Naive thymus-derived CD4-positive, alpha-beta T cell (primary cell): Measurements from ENCODE around the gene CDH23. TPM values are rescaled to one million over a fixed set of nuclear protein-coding genes. Genes with fewer than 3 reads are reported as not detected.

ENCODE experiments used
- ATAC-seq: fragments of 150-1000 bp; cut with Tn5 transposase; 2 replicates; pipeline ENCODE4 v1.10.0; 2021; ENCODE audit warnings: mild to moderate bottlenecking, moderate library complexity
- CTCF ChIA-PET: fragments of 350-600 bp; sonication (Branson Sonifier 250); formaldehyde crosslinking; loops from one replicate; lab custom pipeline; 2021; ENCODE audit warnings: antibody characterized with exemption; lab: Charles Lee
- POLR2A ChIA-PET: fragments of 350-600 bp; sonication (Branson Sonifier 250); formaldehyde crosslinking; loops from one replicate; lab custom pipeline; 2021; ENCODE audit warnings: antibody characterized with exemption, inconsistent platforms; lab: Charles Lee
- DNase-seq, 9 donors: peaks; one replicate each; pipeline versions ENCODE4 v3.0.0 to v3.0.0-alpha.2; 2020 to 2022; ENCODE audit warnings: mixed read lengths in 1 of 9
- H3K27ac ChIP-seq: one replicate; pipeline ENCODE4 v1.7.0; 2013; ENCODE audit warnings: mild to moderate bottlenecking, low read depth, low read length, moderate library complexity
- H3K27me3 ChIP-seq, 2 donors: one replicate each; pipeline ENCODE4 v1.7.0; 2013; ENCODE audit warnings: low read length in 2 of 2, mild to moderate bottlenecking in 2 of 2, moderate library complexity in 2 of 2; ENCODE audit not compliant: control insufficient read depth in 2 of 2, insufficient read depth in 2 of 2
- H3K36me3 ChIP-seq, 3 experiments: 1 replicate in 2 of 3; 2 replicates in 1 of 3; pipeline ENCODE4 v1.7.0; 2013; ENCODE audit warnings: low read length in 3 of 3, mild to moderate bottlenecking in 3 of 3, moderate library complexity in 1 of 3; ENCODE audit not compliant: insufficient read depth in 3 of 3, control insufficient read depth in 2 of 3
- H3K4me1 ChIP-seq, 2 donors: one replicate each; pipeline ENCODE4 v1.7.0; 2013; ENCODE audit warnings: low read length in 2 of 2, mild to moderate bottlenecking in 2 of 2, moderate library complexity in 1 of 2; ENCODE audit not compliant: control insufficient read depth in 2 of 2, insufficient read depth in 2 of 2
- H3K4me3 ChIP-seq: 2 replicates; pipeline ENCODE4 v1.7.0; 2013; ENCODE audit warnings: mild to moderate bottlenecking, low read length
- H3K9me3 ChIP-seq, 3 experiments: 1 replicate in 2 of 3; 2 replicates in 1 of 3; pipeline ENCODE4 v1.7.0; 2013; ENCODE audit warnings: low read length in 3 of 3; ENCODE audit not compliant: control insufficient read depth in 2 of 3
- H3K27ac Mint-ChIP-seq, 9 donors: one replicate each; pipeline ENCODE4 v1.8.0; 2020 to 2022; ENCODE audit warnings: mixed read lengths in 9 of 9, mild to moderate bottlenecking in 8 of 9, moderate library complexity in 5 of 9, inconsistent platforms in 2 of 9
- H3K27me3 Mint-ChIP-seq, 5 donors: one replicate each; pipeline ENCODE4 v1.8.0; 2021 to 2022; ENCODE audit warnings: mixed read lengths in 5 of 5, mild to moderate bottlenecking in 1 of 5
- H3K36me3 Mint-ChIP-seq, 5 donors: one replicate each; pipeline ENCODE4 v1.8.0; 2020 to 2022; ENCODE audit warnings: mixed read lengths in 5 of 5, mild to moderate bottlenecking in 3 of 5, inconsistent platforms in 1 of 5
- H3K4me1 Mint-ChIP-seq, 7 donors: one replicate each; pipeline ENCODE4 v1.8.0; 2020 to 2022; ENCODE audit warnings: mixed read lengths in 7 of 7, mild to moderate bottlenecking in 3 of 7, inconsistent platforms in 1 of 7
- H3K4me3 Mint-ChIP-seq, 10 donors: one replicate each; pipeline ENCODE4 v1.8.0; 2020 to 2022; ENCODE audit warnings: mild to moderate bottlenecking in 10 of 10, mixed read lengths in 10 of 10, moderate library complexity in 6 of 10, inconsistent platforms in 2 of 10
- H3K9me3 Mint-ChIP-seq, 11 donors: one replicate each; pipeline ENCODE4 v1.8.0; 2020 to 2022; ENCODE audit warnings: mixed read lengths in 11 of 11, mild to moderate bottlenecking in 4 of 11, inconsistent platforms in 1 of 11, moderate library complexity in 1 of 11
- intact Hi-C, 2 donors: fragments of 100-400 bp; cut with micrococcal nuclease; formaldehyde crosslinking; loops; one replicate each; pipeline ENCODE4 v1.15.1; 2023
- polyA plus RNA-seq, 2 donors: library from polyadenylated mRNA; unstranded; fragments of 300-500 nt; fragmentation: Illumina TruSeq; gene quantifications; one replicate each; pipeline ENCODE4 v1.2.3, GENCODE V29; 2021
- total RNA-seq, 6 experiments: library from RNA in 5 of 6; stranded (reverse) in 5 of 6; gene quantifications; 1 replicate in 5 of 6; 2 replicates in 1 of 6; pipeline ENCODE4 v1.2.3 and lab custom pipeline; 2021 to 2026

Gene CDH23
- total and polyA plus RNA-seq, 7 experiments from 2014 or later = 1.1 to 18.3 (median 7.9) TPM

- ATAC-seq = peak; percentile 52
- CTCF ChIA-PET = interaction anchor here (1.5 kb wide), 1 partner anchor 14 kb away, joined by 6 read pairs; no protein-coding TSS in a partner anchor
- H3K4me3 Mint-ChIP-seq = no peak overlapping the region
Measured at GRCh38 chr10:71555087-71555723, 158.5 kb downstream of the CDH23 start.

DNA sequence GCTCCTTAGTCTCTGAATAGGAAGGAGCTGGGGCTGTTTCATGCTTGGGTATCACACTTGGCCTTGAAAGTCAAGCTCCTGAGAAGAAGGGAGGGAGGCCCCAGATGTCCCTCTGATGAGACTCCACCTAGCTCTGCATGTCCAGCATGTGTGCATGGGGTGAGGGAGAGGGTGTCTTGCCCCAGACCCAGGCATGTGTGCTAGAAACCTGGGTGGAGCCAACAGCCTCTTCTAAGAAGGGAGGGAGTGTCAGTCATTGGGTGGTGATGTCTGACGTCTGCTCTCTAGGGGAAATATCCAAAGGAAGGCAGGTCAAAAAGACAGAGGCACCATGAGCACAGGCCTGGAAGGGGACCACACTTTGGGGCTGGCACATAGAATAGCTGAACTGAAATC, 159.0 kb downstream of the CDH23 start:
- ChIA-PET CTCF (no interaction called here), POLR2A (no interaction called here)
- intact Hi-C loops = no loop called here
- H3K4me1 Mint-ChIP-seq = no peaks in the 10 kb centered on the region
- ATAC-seq = no peak
- DNase-seq = no peak
- no peak overlapping the region for H3K4me3 Mint-ChIP-seq
- H3K9me3 Mint-ChIP-seq = peaks cover 0 to 2% (median 0%) of the 10 kb centered on the region in 11 donors
- Histone ChIP-seq H3K4me1 (no peaks in the 10 kb centered on the region), H3K27me3 (no peaks in the 10 kb centered on the region), H3K27ac (no peak overlapping the region), H3K9me3 (no peaks in the 10 kb centered on the region), H3K36me3 (no peaks in the 10 kb centered on the region), H3K4me3 (no peak overlapping the region)
- H3K36me3 Mint-ChIP-seq = no peaks in the 10 kb centered on the region
- H3K27me3 Mint-ChIP-seq = peaks cover 0 to 15% (median 7%) of the 10 kb centered on the region in 5 donors
- H3K27ac Mint-ChIP-seq = no peak overlapping the region

More at GRCh38 chr10:71555087-71555723, 158.5 kb downstream of the CDH23 start:
- Histone ChIP-seq H3K27ac (no peak overlapping the region), H3K4me3 (no peak overlapping the region), H3K27me3 (no peaks in the 10 kb centered on the region), H3K36me3 (no peaks in the 10 kb centered on the region), H3K9me3 (no peaks in the 10 kb centered on the region), H3K4me1 (no peaks in the 10 kb centered on the region)
- H3K9me3 Mint-ChIP-seq = peaks cover 0 to 2% (median 0%) of the 10 kb centered on the region in 11 donors
- H3K27ac Mint-ChIP-seq = no peak overlapping the region
- intact Hi-C loops = no loop called here
- no peak for DNase-seq
- no peaks in the 10 kb centered on the region for H3K36me3 Mint-ChIP-seq
- peaks cover 0 to 14% (median 7%) of the 10 kb centered on the region in 5 donors for H3K27me3 Mint-ChIP-seq
- POLR2A ChIA-PET = no interaction called here
- no peaks in the 10 kb centered on the region for H3K4me1 Mint-ChIP-seq

- POLR2A ChIA-PET = no interaction called here
- H3K4me1 Mint-ChIP-seq = peaks cover 0 to 4% (median 0%) of the 10 kb centered on the region in 7 donors
Measured at GRCh38 chr10:71558991-71559390, 162.3 kb downstream of the CDH23 start.

GRCh38 chr10:71561003-71561574, 164.4 kb downstream of the CDH23 start:
- ChIA-PET POLR2A (no interaction called here), CTCF (interaction anchor here (1.0 kb wide), 1 partner anchor 241 kb away, joined by 3 read pairs; no protein-coding TSS in a partner anchor)
- Histone ChIP-seq H3K4me1 (no peaks in the 10 kb centered on the region), H3K36me3 (no peaks in the 10 kb centered on the region), H3K27ac (no peak overlapping the region), H3K9me3 (no peaks in the 10 kb centered on the region), H3K27me3 (no peaks in the 10 kb centered on the region), H3K4me3 (no peak overlapping the region)
- Mint-ChIP-seq H3K9me3 (peaks cover 0 to 2% (median 0%) of the 10 kb centered on the region in 11 donors), H3K27me3 (peaks cover 4 to 16% (median 14%) of the 10 kb centered on the region in 5 donors), H3K27ac (no peak overlapping the region), H3K4me1 (peaks cover 0 to 4% (median 0%) of the 10 kb centered on the region in 7 donors), H3K4me3 (no peak overlapping the region), H3K36me3 (no peaks in the 10 kb centered on the region)
- intact Hi-C loops = no loop called here
- no peak for ATAC-seq
- no peak for DNase-seq

More at GRCh38 chr10:71558991-71559390, 162.3 kb downstream of the CDH23 start:
- intact Hi-C loops = no loop called here
- CTCF ChIA-PET = no interaction called here
- Histone ChIP-seq H3K4me3 (no peak overlapping the region), H3K27me3 (no peaks in the 10 kb centered on the region), H3K36me3 (no peaks in the 10 kb centered on the region), H3K9me3 (no peaks in the 10 kb centered on the region), H3K4me1 (no peaks in the 10 kb centered on the region), H3K27ac (no peak overlapping the region)
- H3K4me3 Mint-ChIP-seq = no peak overlapping the region
- peaks cover 4 to 19% (median 15%) of the 10 kb centered on the region in 5 donors for H3K27me3 Mint-ChIP-seq
- no peak for ATAC-seq
- DNase-seq = no peak
- H3K27ac Mint-ChIP-seq = no peak overlapping the region
- H3K36me3 Mint-ChIP-seq = no peaks in the 10 kb centered on the region
- H3K9me3 Mint-ChIP-seq = peaks cover 0 to 2% (median 0%) of the 10 kb centered on the region in 11 donors

DNA sequence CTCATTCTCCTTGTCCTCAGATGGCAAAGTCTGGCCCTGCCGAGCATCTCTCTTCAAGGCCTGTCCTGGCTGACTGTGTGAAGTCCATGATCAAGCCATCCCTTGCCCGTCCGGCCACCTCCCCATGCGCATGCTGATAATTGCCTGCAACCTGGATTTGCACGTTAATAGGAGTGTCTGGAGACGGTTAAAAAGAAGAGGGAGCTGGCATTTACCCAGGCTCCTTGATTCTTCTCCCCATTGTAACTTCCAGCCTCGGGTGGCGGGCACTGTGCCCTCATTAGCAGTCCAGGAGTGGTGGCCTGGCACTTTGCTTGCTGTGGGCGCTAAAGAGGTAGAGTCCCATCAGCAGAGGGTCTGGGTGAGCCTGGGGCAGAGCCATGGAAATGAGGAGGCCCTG, 165.5 kb downstream of the CDH23 start:
- ChIA-PET CTCF (interaction anchor here (1.0 kb wide), 1 partner anchor 243 kb away, joined by 3 read pairs; no protein-coding TSS in a partner anchor), POLR2A (no interaction called here)
- H3K27me3 ChIP-seq = no peaks in the 10 kb centered on the region
- Mint-ChIP-seq H3K4me3 (no peak overlapping the region), H3K9me3 (no peaks in the 10 kb centered on the region), H3K36me3 (no peaks in the 10 kb centered on the region), H3K27me3 (peaks cover 4 to 15% (median 11%) of the 10 kb centered on the region in 5 donors), H3K27ac (no peak overlapping the region), H3K4me1 (peaks cover 0 to 4% (median 0%) of the 10 kb centered on the region in 7 donors)
- DNase-seq (no peak), ATAC-seq (no peak)
- no peaks in the 10 kb centered on the region for H3K4me1 ChIP-seq
- H3K9me3 ChIP-seq = no peaks in the 10 kb centered on the region
- intact Hi-C loops = no loop called here
- no peak overlapping the region for H3K27ac ChIP-seq
- H3K4me3 ChIP-seq = no peak overlapping the region
- no peaks in the 10 kb centered on the region for H3K36me3 ChIP-seq

DNA sequence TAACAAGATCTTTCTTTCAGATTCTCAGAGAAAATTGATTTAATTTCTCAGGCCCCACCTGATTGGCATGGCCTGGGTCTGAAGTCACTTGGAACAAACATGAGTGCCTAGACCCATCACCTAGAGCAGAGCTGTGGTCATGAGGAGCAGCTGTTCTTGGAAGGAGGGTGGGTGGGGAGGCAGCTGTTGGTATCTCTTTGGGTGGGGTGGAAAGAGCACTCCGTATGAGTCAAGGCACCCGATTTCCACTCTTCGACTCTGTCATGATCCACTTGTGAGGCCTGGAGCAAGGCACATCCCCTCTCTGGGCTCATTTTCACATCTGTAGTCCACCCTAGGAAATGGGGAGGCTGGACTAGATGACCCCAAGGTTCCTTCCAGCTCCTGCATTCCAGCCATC, 166.2 kb downstream of the CDH23 start:
- H3K36me3 Mint-ChIP-seq = no peaks in the 10 kb centered on the region
- H3K9me3 Mint-ChIP-seq = no peaks in the 10 kb centered on the region
- H3K9me3 ChIP-seq = no peaks in the 10 kb centered on the region
- H3K27me3 Mint-ChIP-seq = peaks cover 4 to 15% (median 11%) of the 10 kb centered on the region in 5 donors
- ChIA-PET POLR2A (no interaction called here), CTCF (no interaction called here)
- H3K27me3 ChIP-seq = no peaks in the 10 kb centered on the region
- H3K27ac ChIP-seq = no peak overlapping the region
- no peak overlapping the region for H3K27ac Mint-ChIP-seq
- H3K36me3 ChIP-seq = no peaks in the 10 kb centered on the region
- H3K4me1 ChIP-seq = no peaks in the 10 kb centered on the region
- H3K4me3 Mint-ChIP-seq = no peak overlapping the region
- H3K4me1 Mint-ChIP-seq = peaks cover 0 to 4% (median 0%) of the 10 kb centered on the region in 7 donors
- intact Hi-C loops = no loop called here
- H3K4me3 ChIP-seq = no peak overlapping the region
- no peak for DNase-seq
- ATAC-seq = no peak
